ENCODE data around the gene LMX1A.

The LMX1A gene

DNA sequence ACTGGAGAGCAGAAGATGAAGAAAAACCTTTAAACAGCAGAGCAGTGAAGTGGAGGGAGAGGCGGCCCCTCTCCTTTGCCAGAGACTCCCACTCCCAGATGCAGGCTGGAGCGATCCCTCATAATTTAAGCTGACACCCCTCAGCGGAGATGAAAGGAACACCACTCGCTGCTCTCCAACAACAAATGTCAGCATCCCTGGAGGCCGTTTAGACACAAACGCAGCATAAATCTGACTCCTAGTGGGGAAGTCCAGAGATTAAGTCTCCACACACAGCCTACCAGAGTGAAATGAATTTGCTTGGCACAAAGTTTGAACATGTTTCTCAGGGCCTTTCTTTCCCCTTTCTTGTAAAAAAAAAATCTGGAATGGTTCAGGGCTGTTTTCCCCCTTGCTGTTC lies 137.8 kb downstream of the LMX1A start:
- DNase-seq (ENCODE audit: low read depth): no peak

DNA sequence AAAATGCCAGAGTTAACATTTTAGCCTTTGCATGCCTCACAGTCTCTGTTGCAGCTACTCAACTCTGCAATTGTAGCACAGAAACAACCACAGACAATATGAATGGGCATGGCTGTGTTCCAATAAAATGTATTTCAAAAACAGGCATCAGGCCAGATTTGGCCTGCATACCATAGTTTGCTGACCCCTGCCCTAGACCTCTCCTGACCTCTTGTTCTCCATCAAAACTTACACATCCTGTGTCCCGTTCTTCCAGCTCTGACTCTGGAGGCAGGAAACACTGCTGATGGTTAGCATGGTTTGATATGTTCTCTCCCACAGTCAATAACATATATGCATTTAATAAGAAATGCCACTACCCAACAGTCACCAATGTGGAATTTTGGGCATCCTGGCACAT lies 138.6 kb downstream of the LMX1A start:
- no peak for DNase-seq (ENCODE audit: low read depth)

GRCh38 chr1:165216254-165216653 lies 140.3 kb downstream of the LMX1A start:
- no peak for DNase-seq (ENCODE audit: low read depth)

GRCh38 chr1:165215676-165216075 lies 140.8 kb downstream of the LMX1A start:
- no peak for DNase-seq (ENCODE audit: low read depth)

DNA sequence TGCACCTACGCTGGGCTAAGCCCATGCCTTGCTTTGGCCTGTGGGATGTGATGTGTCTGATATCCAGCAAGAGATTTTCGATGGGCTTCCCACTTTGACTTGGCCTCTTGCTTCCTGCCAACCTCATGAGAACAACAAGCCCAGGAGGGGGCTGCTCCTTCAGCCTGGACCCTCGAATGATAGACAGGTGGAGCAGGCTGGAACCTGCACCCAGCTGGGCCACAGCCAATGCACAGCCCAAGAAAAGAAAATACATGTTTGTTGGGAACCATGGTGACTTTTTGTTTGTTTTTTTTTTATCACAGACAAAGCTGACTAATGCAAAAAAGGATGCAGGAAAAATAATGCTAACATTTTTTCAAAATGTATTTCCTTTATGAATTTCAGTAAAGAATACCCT lies 144.3 kb downstream of the LMX1A start:
- no peak for DNase-seq (ENCODE audit: low read depth)

GRCh38 chr1:165207853-165208515 lies 148.5 kb downstream of the LMX1A start:
- DNase-seq (ENCODE audit: low read depth): no peak

- no peak for DNase-seq (ENCODE audit: low read depth)
Measured at GRCh38 chr1:165205145-165205544, 151.4 kb downstream of the LMX1A start.

GRCh38 chr1:165204548-165204947 lies 152.0 kb downstream of the LMX1A start:
- DNase-seq (ENCODE audit: low read depth): no peak

- no peak for DNase-seq (ENCODE audit: low read depth)
Measured at GRCh38 chr1:165191087-165191486, 165.4 kb downstream of the LMX1A start.

DNA sequence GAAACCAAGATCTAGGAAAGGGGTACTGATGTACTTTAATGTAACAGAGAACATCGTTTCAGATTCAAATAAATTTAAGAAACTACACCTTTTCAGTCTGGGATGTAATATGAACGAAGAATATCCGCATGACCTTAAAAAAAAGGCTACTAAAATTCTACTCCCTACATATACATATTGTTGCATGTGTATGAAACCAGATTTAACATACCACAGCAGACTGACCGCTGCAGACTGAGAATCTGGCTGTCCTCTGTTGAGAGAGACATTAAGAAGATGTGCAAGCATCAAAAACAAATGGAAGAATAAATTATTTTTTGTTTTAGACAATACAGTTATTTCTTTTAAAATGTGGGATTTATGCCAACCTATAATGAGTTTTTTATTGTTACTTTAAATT lies 166.6 kb downstream of the LMX1A start:
- DNase-seq (ENCODE audit: low read depth): no peak

DNA sequence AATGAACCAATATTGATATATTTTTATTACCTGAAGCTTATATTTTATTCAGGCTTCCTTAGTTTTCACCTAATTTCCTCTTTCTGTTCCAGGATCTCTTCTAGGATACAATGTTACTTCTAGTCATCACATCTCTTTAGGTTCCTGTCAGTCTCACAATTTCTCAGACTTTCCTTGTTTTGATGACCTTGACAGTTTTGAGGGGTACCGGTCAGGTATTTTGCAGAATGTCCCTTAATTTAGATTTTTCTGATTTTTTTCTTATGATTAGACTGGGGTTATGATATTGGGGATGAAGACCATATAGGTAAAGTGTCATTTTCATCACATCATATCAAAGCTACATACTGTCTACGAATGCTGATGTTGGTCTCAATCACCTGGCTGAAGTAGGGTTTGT lies 167.5 kb downstream of the LMX1A start:
- DNase-seq (ENCODE audit: low read depth): no peak

GRCh38 chr1:165187031-165188009 lies 169.2 kb downstream of the LMX1A start:
- no peak for DNase-seq (ENCODE audit: low read depth)

- no peak for DNase-seq (ENCODE audit: low read depth)
Measured at GRCh38 chr1:165185161-165185889, 171.2 kb downstream of the LMX1A start.

DNA sequence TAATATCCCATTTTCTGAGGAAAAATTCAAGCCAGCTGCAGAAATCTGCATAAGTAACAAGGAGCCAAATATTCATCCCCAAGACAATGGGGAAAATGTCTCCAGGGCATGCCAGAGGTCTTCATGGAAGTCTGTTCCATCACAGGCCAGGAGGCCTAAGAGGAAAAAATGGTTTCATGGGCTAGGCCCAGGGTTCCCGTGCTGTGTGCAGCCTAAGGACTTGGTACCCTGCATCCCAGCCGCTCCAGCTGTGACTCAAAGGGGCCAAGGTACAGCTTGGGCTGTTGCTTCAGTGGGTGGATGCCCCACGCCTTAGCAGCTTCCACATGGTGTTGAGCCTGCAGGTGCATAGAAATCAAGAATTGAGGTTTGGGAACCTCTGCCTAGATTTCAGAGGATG lies 173.5 kb downstream of the LMX1A start:
- DNase-seq (ENCODE audit: low read depth): no peak

DNA sequence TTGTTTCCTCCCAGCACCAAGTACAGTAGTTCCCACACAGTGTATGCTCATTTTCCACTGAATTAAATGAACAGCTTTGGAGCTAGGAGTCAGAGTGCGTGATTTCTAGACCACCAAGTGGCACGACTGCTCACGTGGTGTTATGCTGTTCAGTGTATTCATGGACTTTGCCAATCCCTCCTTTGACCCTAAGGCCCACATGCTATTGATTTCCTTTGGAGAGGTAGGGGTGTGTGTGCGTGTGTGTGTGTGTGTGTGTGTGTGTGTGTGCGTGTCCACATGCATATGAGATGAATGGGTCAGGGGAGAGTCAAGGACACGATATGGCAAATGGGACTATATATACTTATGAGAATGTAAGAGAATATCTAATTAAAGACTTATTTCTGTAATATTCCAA lies 177.2 kb downstream of the LMX1A start:
- no peak for DNase-seq (ENCODE audit: low read depth)

DNA sequence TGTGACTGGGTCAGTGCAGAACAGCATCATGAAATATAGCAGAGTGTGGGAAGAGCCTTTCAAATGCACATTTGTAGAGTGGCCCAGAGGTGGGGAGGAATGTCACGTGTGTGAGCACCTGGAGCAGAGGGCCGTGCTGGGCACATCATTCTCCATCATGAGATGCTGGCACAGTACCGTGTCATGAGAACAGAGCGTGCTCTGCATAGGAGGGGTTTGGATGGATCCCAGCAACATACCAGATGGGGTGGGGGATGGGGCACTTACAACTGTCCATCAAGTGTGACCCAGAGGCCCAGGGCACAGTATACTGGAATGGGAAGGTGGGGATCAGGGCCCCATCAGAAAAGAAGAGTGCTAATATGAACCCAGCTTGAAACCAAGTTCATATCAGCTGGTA lies 182.0 kb downstream of the LMX1A start:
- no peak for DNase-seq (ENCODE audit: low read depth)

DNA sequence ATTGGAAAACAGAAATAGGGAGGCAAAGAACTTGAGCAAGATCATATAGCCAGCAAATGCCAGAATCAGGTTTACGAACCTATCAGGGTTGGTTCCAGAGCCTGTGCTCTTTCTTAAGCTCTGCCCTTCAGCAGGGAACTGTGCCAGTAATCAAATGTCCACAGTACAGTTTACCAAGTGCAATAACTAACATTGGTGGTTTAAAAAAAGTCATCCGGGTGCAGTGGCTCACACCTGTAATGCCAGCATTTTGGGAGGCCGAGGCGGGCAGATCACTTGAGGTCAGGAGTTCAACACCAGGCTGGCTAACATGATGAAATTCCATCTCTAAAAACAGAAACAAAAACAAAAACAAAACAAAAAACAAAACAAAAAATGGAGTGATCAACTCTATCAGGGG lies 182.7 kb downstream of the LMX1A start:
- no peak for DNase-seq (ENCODE audit: low read depth)

DNA sequence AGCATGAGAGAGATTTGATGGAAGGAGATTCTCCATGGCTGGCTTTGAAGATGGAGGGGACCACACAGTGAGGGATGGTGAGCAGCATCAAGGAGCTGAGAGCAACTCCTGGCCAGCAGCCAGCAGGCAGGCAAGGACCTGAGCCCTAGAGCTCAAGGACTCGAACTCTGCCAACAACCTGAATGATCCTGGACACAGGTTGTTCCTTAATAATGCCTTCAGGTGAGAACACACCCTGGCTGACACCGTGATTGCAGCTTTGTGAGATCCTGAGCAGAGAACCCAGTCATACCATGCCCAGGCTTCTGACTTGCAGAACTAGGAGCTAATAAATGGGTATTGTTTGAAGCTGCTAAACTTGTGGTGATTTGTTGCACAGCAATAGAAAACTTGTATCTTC lies 183.1 kb downstream of the LMX1A start:
- no peak for DNase-seq (ENCODE audit: low read depth)

DNA sequence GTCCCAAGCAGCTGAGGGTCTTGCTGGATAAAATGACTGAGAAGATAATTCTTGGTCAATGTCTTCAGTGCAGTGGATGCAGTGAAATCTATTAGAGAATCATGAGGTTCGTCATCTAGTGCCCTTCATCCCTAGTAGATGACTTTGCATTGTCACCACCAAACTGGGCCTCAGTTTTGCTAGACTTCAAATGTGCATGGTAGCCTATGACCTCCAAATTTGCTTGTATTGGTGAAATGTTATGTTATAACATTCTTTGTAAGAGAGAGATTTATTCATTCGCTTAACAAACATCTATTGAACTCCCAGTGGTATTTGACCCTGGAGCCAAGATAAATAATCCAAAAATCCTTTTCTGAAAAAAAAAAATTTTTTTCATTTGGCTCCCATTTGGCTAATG lies 183.8 kb downstream of the LMX1A start:
- no peak for DNase-seq (ENCODE audit: low read depth)

GRCh38 chr1:165169729-165170128 lies 186.8 kb downstream of the LMX1A start:
- no peak for DNase-seq (ENCODE audit: low read depth)

GRCh38 chr1:165169028-165169427 lies 187.5 kb downstream of the LMX1A start:
- DNase-seq (ENCODE audit: low read depth): no peak

- no peak for DNase-seq (ENCODE audit: low read depth)
Measured at GRCh38 chr1:165168467-165168866, 188.0 kb downstream of the LMX1A start.
